ENCODE measurements around the gene OR8I2.
"Not testable (repeated sequence)": the region's sequence is repeated elsewhere in the genome, so short reads cannot be mapped to it uniquely, and the experiment has no call there.

Gene OR8I2

GRCh38 chr11:56122073-56122472, 29.0 kb downstream of the OR8I2 start, which contains the start of gene OR8H3:
Gene OR8H3, plus strand, starts transcription at chr11:56122373. Its CDS starts 0 bp downstream, at chr11:56122373.
- no peak within 1 kb of the TSS for H3K9ac ChIP-seq
- H3K9me3 ChIP-seq (replicated peaks in 1 of 11) = no peaks in the 10 kb centered on the region
- TF ChIP-seq Cebpa-rat (IDR thresholded peaks at IDR 0.05) = no peak
- H3K36me3 ChIP-seq = no peaks in the 10 kb centered on the region
- H3K4me2 ChIP-seq = no peak within 1 kb of the TSS
- H3K27ac ChIP-seq = no peak within 1 kb of the TSS
- no peaks in the 10 kb centered on the region for H3K4me1 ChIP-seq
- no peak within 1 kb of the TSS for H3K4me3 ChIP-seq
- no peaks in the 10 kb centered on the region for H4K20me1 ChIP-seq
- H3K27me3 ChIP-seq = no peaks in the 10 kb centered on the region

GRCh38 chr11:56140151-56140661, 47.1 kb downstream of the OR8I2 start, which contains the start of gene OR8J3:
Gene OR8J3, minus strand, starts transcription at chr11:56140201. Its CDS starts 2,483 bp downstream, at chr11:56137718.
- Histone ChIP-seq H3K4me3 (no peak within 1 kb of the TSS), H3K27me3 (no peaks in the 10 kb centered on the region), H3K9me3 (replicated peaks in 1 of 11) (no peaks in the 10 kb centered on the region), H3K9ac (no peak within 1 kb of the TSS), H4K20me1 (no peaks in the 10 kb centered on the region), H3K27ac (no peak within 1 kb of the TSS), H3K4me2 (no peak within 1 kb of the TSS), H3K4me1 (no peaks in the 10 kb centered on the region), H3K36me3 (no peaks in the 10 kb centered on the region)
- TF ChIP-seq Cebpa-rat (IDR thresholded peaks at IDR 0.05) = no peak

GRCh38 chr11:56143681-56144080, 50.6 kb downstream of the OR8I2 start:
- not testable (repeated sequence) for H3K4me2 ChIP-seq; H3K27ac ChIP-seq; H4K20me1 ChIP-seq; H3K4me1 ChIP-seq; H3K9me3 ChIP-seq (replicated peaks in 1 of 11); H3K9ac ChIP-seq; H3K36me3 ChIP-seq; H3K27me3 ChIP-seq; H3K4me3 ChIP-seq

Measured in BLaER1 treated with 17β-estradiol and CSF1 and Interleukin-3, amounts not matched to agents 10 nM and 100 nM (cell line).